Hematopoietic multipotent progenitor cell treated with erythropoietin and hydrocortisone succinate and interleukin-3 and kit ligand, for 17 days (in vitro differentiated cells): ENCODE measurements around the gene ABAT.

Source experiments
- DNase-seq: peaks from one replicate; pipeline ENCODE4 v3.0.0-alpha.2; 2015; ENCODE audit warnings: low spot score

The ABAT gene

GRCh38 chr16:8818504-8819270 is 144.3 kb downstream of the ABAT start:
- no peak for DNase-seq

GRCh38 chr16:8819411-8820034 is 145.1 kb downstream of the ABAT start:
- no peak for DNase-seq

GRCh38 chr16:8822403-8822802 is 148.0 kb downstream of the ABAT start:
- no peak for DNase-seq

- no peak for DNase-seq
These were observed 152.0 kb downstream of the ABAT start for GRCh38 chr16:8826278-8826879.

GRCh38 chr16:8828541-8829165 is 154.2 kb downstream of the ABAT start:
- DNase-seq, result no peak

GRCh38 chr16:8831450-8831849 is 157.0 kb downstream of the ABAT start:
- no peak for DNase-seq

GRCh38 chr16:8831871-8832716 is 157.7 kb downstream of the ABAT start:
- DNase-seq, result no peak

GRCh38 chr16:8832717-8833105 is 158.3 kb downstream of the ABAT start:
- no peak for DNase-seq
